Measurements from ENCODE around the gene PLTP. TPM values are rescaled to one million over a fixed set of nuclear protein-coding genes. Genes with fewer than 3 reads are reported as not detected.

PLTP gene
- total RNA-seq, 1 experiment from 2014 or later: 62.5 TPM

GRCh38 chr20:45888681-45889080 is 23.3 kb downstream of the PLTP start:
- H3K79me1 ChIP-seq (ENCODE audit: insufficient read depth, low read depth, low read length, poor library complexity, severe bottlenecking): no peaks in the 10 kb centered on the region
- no peaks in the 10 kb centered on the region for H3K79me2 ChIP-seq (ENCODE audit: insufficient read depth, low read length)
- H3K27me3 ChIP-seq (ENCODE audit: insufficient read depth, low read length): no peaks in the 10 kb centered on the region
- H3K4ac ChIP-seq (ENCODE audit: low read depth, low read length): no peak overlapping the region
- H3K9ac ChIP-seq (ENCODE audit: extremely low read depth, insufficient read length, low read length): no peak overlapping the region
- no CpG with 5 or more reads among the region's 3 CpGs for WGBS (ENCODE audit: extremely low coverage, insufficient read length, low lambda C conversion rate)
- no peak overlapping the region for H2BK120ac ChIP-seq (ENCODE audit: low read depth, low read length, poor library complexity, severe bottlenecking)
- peaks cover 8 to 25% (median 16%) of the 10 kb centered on the region in 3 experiments for H3K36me3 Mint-ChIP-seq (ENCODE audit: insufficient read depth in 1 of 3, low read depth in 3 of 3)
- no peaks in the 10 kb centered on the region for H3K9me3 ChIP-seq (ENCODE audit: control insufficient read depth, low read depth, low read length)
- H3K23me2 ChIP-seq (ENCODE audit: insufficient read length, low read depth, low read length, poor library complexity, severe bottlenecking): peaks cover 13% of the 10 kb centered on the region
- H3K18ac ChIP-seq (ENCODE audit: insufficient read length, low read depth, low read length): no peak overlapping the region
- no peaks in the 10 kb centered on the region for H4K20me1 ChIP-seq (ENCODE audit: control insufficient read depth, insufficient read depth, insufficient read length)
- H2BK12ac ChIP-seq (ENCODE audit: insufficient read length, low read depth, low read length): no peak overlapping the region
- no peak overlapping the region for H3K14ac ChIP-seq (ENCODE audit: insufficient read depth, low read length)
- H3K27ac Mint-ChIP-seq: no peak overlapping the region
- no peak overlapping the region for H3K56ac ChIP-seq (ENCODE audit: insufficient read length, low read depth, low read length)
- peaks cover 5 to 14% of the 10 kb centered on the region in 2 experiments; a peak in 3 of 4 replicates for H3K4me1 Mint-ChIP-seq
- no peak overlapping the region for H3K27ac ChIP-seq (ENCODE audit: insufficient read length, low read depth, low read length)
- no peaks in the 10 kb centered on the region for H3K4me1 ChIP-seq (ENCODE audit: insufficient read depth, low read length)
- H2AFZ ChIP-seq (ENCODE audit: low read length): no peak overlapping the region
- H2BK5ac ChIP-seq (ENCODE audit: insufficient read length, low read length): no peak overlapping the region
- H2BK15ac ChIP-seq (ENCODE audit: low read depth, low read length): no peak overlapping the region
- H3K9me3 Mint-ChIP-seq: no peaks in the 10 kb centered on the region; a peak in 1 of 5 replicates
- H3K27me3 Mint-ChIP-seq (ENCODE audit: low read depth): no peaks in the 10 kb centered on the region
- H3K4me2 ChIP-seq (ENCODE audit: insufficient read depth, insufficient read length, low read length): no peak overlapping the region
- no peak overlapping the region for H3K23ac ChIP-seq (ENCODE audit: insufficient read length, low read depth, low read length)
- no peak overlapping the region for H3T11ph ChIP-seq (ENCODE audit: low read length)
- no peak overlapping the region; a peak in 1 of 5 replicates for H3K4me3 Mint-ChIP-seq
- no peak overlapping the region for H4K5ac ChIP-seq (ENCODE audit: insufficient read length, low read depth, low read length)
- H2AK5ac ChIP-seq (ENCODE audit: insufficient read length, low read length): no peak overlapping the region
- no peak overlapping the region for H4K91ac ChIP-seq (ENCODE audit: insufficient read length, low read depth, low read length)
- H4K8ac ChIP-seq (replicated peaks; ENCODE audit: insufficient read length, low read depth, low read length): no peak overlapping the region
- H2BK20ac ChIP-seq (ENCODE audit: low read depth, low read length, poor library complexity, severe bottlenecking): no peak overlapping the region
- no peak for DNase-seq
- TF ChIP-seq CTCF (conservative IDR thresholded peaks at IDR 0.05): no peak
